Osteoblast (primary cell): ENCODE measurements around the gene NKX3-2. TPM values are rescaled to one million over a fixed set of nuclear protein-coding genes. Genes with fewer than 3 reads are reported as not detected.

ENCODE experiments used
- DNase-seq: peaks from one replicate; pipeline ENCODE4 v3.0.0; 2011; ENCODE audit warnings: low spot score, mixed read lengths; ENCODE audit not compliant: insufficient read length; ENCODE audit errors: missing footprints
- H2AFZ ChIP-seq: 2 replicates; pipeline ENCODE4 v1.6.0; 2011; ENCODE audit warnings: mild to moderate bottlenecking, low read length
- H3K27ac ChIP-seq: 2 replicates; pipeline ENCODE4 v1.5.1; 2011; ENCODE audit warnings: mild to moderate bottlenecking, low read depth, low read length, moderate library complexity
- H3K27me3 ChIP-seq: 2 replicates; pipeline ENCODE4 v1.6.0; 2012; ENCODE audit warnings: mild to moderate bottlenecking, control low read depth, inconsistent platforms, low read length, moderate library complexity; ENCODE audit not compliant: insufficient read depth
- H3K36me3 ChIP-seq: 2 replicates; pipeline ENCODE4 v1.5.1; 2011; ENCODE audit warnings: mild to moderate bottlenecking, low read length, control low read depth, moderate library complexity; ENCODE audit not compliant: insufficient read depth
- H3K4me1 ChIP-seq: 2 replicates; pipeline ENCODE4 v1.5.1; 2011; ENCODE audit warnings: mild to moderate bottlenecking, low read length, control low read depth, moderate library complexity; ENCODE audit not compliant: insufficient read depth
- H3K4me2 ChIP-seq: 2 replicates; pipeline ENCODE4 v1.6.0; 2011; ENCODE audit warnings: mild to moderate bottlenecking, low read length; ENCODE audit not compliant: insufficient read depth
- H3K4me3 ChIP-seq: fragments of 200-600 bp; sonication (generic); 3 replicates; pipeline ENCODE4 v1.5.1; 2012; ENCODE audit warnings: mild to moderate bottlenecking, low read length, inconsistent platforms; ENCODE audit not compliant: insufficient read depth
- H3K79me2 ChIP-seq: 2 replicates; pipeline ENCODE4 v1.6.0; 2012; ENCODE audit warnings: mild to moderate bottlenecking, low read length, control low read depth, inconsistent platforms; ENCODE audit not compliant: insufficient read depth
- H3K9me3 ChIP-seq: 2 replicates; pipeline ENCODE4 v1.5.1; 2011; ENCODE audit warnings: low read depth, low read length, control low read depth
- H4K20me1 ChIP-seq: 2 replicates; pipeline ENCODE4 v1.6.0; 2012; ENCODE audit warnings: mild to moderate bottlenecking, low read length, control low read depth; ENCODE audit not compliant: insufficient read depth
- total RNA-seq: library from RNA; depleted of rRNA; stranded (reverse); fragments of >200 nt; gene quantifications from 2 replicates; pipeline ENCODE4 v1.2.3, GENCODE V29; 2012
- TF ChIP-seq, protein P1 (sequence below): IDR thresholded peaks from 2 replicates; pipeline ENCODE4 v1.5.1; 2011; ENCODE audit warnings: mild to moderate bottlenecking, low read depth, low read length, moderate library complexity; ENCODE audit errors: extremely low read depth

The NKX3-2 gene
- total RNA-seq = 0.72 and 1.2 TPM in 2 replicates

DNA sequence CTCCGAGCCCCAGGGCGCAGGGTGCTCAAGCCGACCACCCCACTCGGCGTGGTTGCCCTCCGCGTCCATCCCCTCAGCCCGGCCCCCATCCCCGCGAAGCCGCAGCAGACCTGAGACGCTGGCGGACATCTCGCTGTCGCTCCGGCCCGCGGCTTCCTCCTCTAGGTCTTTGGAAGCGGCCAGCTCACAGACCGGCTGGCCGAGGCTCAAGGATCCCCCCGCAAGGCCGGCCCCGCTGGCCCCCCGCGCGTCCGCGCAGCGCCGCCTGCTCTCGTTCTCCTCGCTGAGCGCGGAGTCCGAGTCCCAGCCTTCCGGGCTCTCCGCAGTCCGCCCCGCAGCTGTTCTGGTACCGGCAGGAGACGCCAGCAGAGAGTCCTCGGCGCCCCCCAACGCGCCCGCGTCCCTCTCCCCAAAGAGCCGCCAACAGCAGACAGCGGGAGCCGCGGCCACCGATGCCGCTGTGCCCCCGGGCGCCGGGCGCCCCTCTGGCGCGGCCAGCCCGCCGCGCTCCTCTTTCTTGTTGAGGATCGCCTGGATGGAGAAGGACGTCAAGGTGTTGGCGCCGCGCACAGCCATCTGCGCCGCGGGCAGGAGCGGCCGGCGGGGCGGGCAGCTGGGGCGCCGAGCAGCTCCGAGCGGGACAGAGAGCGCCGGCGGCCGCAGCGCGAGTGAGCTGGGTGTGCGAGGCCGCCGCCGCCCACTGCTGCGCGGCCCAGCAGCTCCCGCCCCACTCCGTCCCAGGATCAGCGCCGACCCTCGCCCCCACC, at the start of gene NKX3-2:
Gene NKX3-2, minus strand, starts transcription at position 670 of the 767 bp plus-strand sequence. Its CDS starts 94 bp downstream, at position 576.
- Histone ChIP-seq H3K27me3 (peaks cover 38% of the 10 kb centered on the region), H3K36me3 (no peaks in the 10 kb centered on the region), H3K9me3 (no peaks in the 10 kb centered on the region), H3K4me3 (peak within 1 kb of the TSS; percentile 78), H2AFZ (peak within 1 kb of the TSS; percentile 98), H3K27ac (no peak within 1 kb of the TSS), H4K20me1 (no peaks in the 10 kb centered on the region), H3K79me2 (no peaks in the 10 kb centered on the region), H3K4me1 (peaks cover 16% of the 10 kb centered on the region), H3K4me2 (peak within 1 kb of the TSS; percentile 98)
- DNase-seq = peak; percentile 97
- TF ChIP-seq, protein P1, sequence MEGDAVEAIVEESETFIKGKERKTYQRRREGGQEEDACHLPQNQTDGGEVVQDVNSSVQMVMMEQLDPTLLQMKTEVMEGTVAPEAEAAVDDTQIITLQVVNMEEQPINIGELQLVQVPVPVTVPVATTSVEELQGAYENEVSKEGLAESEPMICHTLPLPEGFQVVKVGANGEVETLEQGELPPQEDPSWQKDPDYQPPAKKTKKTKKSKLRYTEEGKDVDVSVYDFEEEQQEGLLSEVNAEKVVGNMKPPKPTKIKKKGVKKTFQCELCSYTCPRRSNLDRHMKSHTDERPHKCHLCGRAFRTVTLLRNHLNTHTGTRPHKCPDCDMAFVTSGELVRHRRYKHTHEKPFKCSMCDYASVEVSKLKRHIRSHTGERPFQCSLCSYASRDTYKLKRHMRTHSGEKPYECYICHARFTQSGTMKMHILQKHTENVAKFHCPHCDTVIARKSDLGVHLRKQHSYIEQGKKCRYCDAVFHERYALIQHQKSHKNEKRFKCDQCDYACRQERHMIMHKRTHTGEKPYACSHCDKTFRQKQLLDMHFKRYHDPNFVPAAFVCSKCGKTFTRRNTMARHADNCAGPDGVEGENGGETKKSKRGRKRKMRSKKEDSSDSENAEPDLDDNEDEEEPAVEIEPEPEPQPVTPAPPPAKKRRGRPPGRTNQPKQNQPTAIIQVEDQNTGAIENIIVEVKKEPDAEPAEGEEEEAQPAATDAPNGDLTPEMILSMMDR = no peak

DNA sequence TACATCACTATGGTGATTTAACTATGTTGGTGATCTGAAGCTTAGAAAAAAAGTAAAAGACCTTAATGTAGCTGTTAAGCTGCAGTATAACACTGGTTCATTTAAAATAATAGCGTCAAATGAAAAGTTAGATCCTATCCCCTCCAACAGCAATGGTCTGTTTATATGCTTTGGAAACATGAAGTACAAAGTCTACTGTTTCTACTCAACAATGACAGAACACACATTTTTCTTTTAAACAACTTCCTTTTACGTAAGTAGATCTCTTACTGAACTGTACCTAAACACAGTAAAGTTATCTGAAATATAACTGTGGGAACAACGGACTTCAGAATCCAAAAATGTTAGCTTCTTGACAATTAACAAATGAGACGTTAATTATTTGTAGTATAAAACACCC, 47.9 kb upstream of the NKX3-2 start:
- H3K9me3 ChIP-seq = no peaks in the 10 kb centered on the region
- TF ChIP-seq, protein P1 = no peak
- H3K27me3 ChIP-seq = no peaks in the 10 kb centered on the region
- H4K20me1 ChIP-seq = no peaks in the 10 kb centered on the region
- no peak overlapping the region for H2AFZ ChIP-seq
- H3K79me2 ChIP-seq = no peaks in the 10 kb centered on the region
- no peak overlapping the region for H3K27ac ChIP-seq
- H3K4me1 ChIP-seq = no peaks in the 10 kb centered on the region
- DNase-seq = no peak
- no peak overlapping the region for H3K4me2 ChIP-seq
- no peak overlapping the region for H3K4me3 ChIP-seq
- H3K36me3 ChIP-seq = peaks cover 66% of the 10 kb centered on the region

DNA sequence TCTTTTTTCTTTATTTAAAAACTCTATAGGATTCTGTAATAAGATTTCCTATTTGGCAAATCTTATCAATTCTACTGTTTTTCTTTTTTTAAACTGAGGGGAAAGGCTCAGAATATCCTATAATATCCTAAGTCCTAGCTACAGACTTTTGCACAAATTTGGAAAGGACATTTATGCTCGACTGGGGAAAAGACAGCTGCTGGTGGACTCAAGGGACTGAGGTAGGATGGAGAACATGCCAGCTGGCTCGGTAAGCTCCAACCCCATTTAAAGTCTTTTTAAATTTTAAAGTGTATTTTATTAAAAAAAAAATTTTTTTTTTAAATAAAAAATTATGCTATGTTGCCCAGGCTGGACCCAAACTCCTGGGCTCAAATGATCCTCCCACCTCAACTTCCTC, 46.5 kb upstream of the NKX3-2 start:
- H3K27ac ChIP-seq = no peak overlapping the region
- DNase-seq = no peak

DNA sequence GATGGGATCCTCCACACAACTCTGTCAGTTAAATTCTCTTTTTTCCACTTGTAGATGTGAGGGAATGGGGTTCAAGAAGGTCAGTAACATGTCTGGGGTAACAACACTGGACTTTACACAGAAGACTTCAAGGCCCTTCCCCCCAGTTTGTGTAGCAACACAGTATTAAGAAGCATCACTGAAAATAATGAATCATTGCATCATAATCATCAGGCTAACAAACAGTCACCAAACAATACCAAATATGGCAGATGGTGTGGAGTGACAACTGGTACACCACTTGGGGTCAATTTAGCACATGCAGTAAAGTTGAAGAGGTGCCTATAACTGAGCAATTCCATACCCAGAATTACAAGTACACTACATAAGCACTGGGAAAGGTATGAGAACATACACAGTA, 44.6 kb upstream of the NKX3-2 start:
- peaks cover 58% of the 10 kb centered on the region for H3K36me3 ChIP-seq
- no peaks in the 10 kb centered on the region for H3K27me3 ChIP-seq
- TF ChIP-seq, protein P1 = no peak
- no peaks in the 10 kb centered on the region for H3K9me3 ChIP-seq
- H3K27ac ChIP-seq = no peak overlapping the region
- no peak for DNase-seq
- H3K4me3 ChIP-seq = no peak overlapping the region
- H4K20me1 ChIP-seq = no peaks in the 10 kb centered on the region
- no peaks in the 10 kb centered on the region for H3K79me2 ChIP-seq
- no peaks in the 10 kb centered on the region for H3K4me1 ChIP-seq
- H2AFZ ChIP-seq = no peak overlapping the region
- no peak overlapping the region for H3K4me2 ChIP-seq

More for the DNA sequence above, 46.5 kb upstream of the NKX3-2 start:
- Histone ChIP-seq H3K4me3 (no peak overlapping the region), H4K20me1 (no peaks in the 10 kb centered on the region), H3K4me2 (no peak overlapping the region), H2AFZ (no peak overlapping the region), H3K4me1 (no peaks in the 10 kb centered on the region), H3K36me3 (peaks cover 66% of the 10 kb centered on the region), H3K27me3 (no peaks in the 10 kb centered on the region), H3K79me2 (no peaks in the 10 kb centered on the region), H3K9me3 (no peaks in the 10 kb centered on the region)
- TF ChIP-seq, protein P1 = no peak
